ENCODE data around the gene BACE2.

DNA sequence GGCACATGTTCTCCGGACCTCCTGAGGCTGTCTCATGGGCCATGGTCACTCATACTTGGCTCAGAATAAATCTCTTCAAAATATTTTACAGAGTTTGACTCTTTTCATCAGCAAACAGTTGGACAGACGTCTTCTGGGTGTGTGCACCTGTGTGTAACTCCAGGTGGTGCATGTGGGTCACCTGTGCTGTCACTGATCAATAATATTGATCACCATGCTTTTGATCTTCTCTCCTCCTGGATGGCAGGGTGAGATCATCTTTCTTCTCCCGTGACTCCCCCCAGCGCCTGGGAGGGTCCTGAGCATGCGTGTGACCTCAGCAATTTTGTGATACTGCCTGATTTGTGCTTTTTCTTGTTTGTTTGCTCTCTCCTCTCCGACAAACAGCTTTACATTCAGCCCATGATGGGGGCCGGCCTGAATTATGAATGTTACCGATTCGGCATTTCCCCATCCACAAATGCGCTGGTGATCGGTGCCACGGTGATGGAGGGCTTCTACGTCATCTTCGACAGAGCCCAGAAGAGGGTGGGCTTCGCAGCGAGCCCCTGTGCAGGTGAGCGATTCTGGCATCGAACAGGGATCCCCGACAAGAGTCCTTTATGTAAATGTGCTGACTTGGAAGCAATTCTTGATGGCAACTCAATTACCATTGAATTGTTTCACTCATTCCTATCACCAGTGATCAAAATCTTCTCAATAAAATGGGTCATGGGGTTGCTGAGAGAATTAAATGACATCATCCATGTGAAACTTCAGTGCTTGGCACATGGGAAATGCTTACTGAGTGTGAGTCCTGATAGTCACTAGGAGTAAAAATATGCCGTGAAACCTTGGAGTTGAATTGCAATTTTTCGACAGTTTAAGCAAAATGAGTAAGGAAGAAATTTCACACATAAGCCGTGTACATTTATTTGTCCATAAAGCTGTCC is 89.1 kb downstream of the BACE2 start:
- TF ChIP-seq POLR2A (IDR thresholded peaks at IDR 0.05) (no peak), POLR2AphosphoS5 (IDR thresholded peaks at IDR 0.05) (no peak)
- TF ChIP-seq, protein P1, sequence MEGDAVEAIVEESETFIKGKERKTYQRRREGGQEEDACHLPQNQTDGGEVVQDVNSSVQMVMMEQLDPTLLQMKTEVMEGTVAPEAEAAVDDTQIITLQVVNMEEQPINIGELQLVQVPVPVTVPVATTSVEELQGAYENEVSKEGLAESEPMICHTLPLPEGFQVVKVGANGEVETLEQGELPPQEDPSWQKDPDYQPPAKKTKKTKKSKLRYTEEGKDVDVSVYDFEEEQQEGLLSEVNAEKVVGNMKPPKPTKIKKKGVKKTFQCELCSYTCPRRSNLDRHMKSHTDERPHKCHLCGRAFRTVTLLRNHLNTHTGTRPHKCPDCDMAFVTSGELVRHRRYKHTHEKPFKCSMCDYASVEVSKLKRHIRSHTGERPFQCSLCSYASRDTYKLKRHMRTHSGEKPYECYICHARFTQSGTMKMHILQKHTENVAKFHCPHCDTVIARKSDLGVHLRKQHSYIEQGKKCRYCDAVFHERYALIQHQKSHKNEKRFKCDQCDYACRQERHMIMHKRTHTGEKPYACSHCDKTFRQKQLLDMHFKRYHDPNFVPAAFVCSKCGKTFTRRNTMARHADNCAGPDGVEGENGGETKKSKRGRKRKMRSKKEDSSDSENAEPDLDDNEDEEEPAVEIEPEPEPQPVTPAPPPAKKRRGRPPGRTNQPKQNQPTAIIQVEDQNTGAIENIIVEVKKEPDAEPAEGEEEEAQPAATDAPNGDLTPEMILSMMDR (IDR thresholded peaks at IDR 0.05), result no peak
